PFSK-1 (cell line): ENCODE results near the gene DDX56.

Experiments
- FOXP2 ChIP-seq: optimal IDR thresholded peaks from 2 replicates; pipeline ENCODE3; 2011; ENCODE audit warnings: borderline replicate concordance, control low read depth, inconsistent platforms; ENCODE audit not compliant: insufficient read depth; ENCODE audit errors: extremely low read length, extremely low read depth
- POLR2AphosphoS5 ChIP-seq: IDR thresholded peaks from 2 replicates; pipeline ENCODE4 v1.6.1; 2012; ENCODE audit warnings: low read depth, mild to moderate bottlenecking, control low read depth, low read length, moderate library complexity
- SIN3A ChIP-seq: IDR thresholded peaks from 2 replicates; pipeline ENCODE4 v1.6.1; 2012; ENCODE audit warnings: mild to moderate bottlenecking, low read length, moderate library complexity, borderline replicate concordance; ENCODE audit not compliant: insufficient read depth
- TAF1 ChIP-seq: IDR thresholded peaks from 2 replicates; pipeline ENCODE4 v1.6.1; 2012; ENCODE audit warnings: low read length, control low read depth, borderline replicate concordance; ENCODE audit not compliant: insufficient read depth
- TF ChIP-seq, protein P1 (sequence below), 2 experiments: IDR thresholded peaks; 2 replicates each; pipeline versions ENCODE4 v1.6.1 to v1.8.0; 2011 to 2012; ENCODE audit warnings: low read depth in 2 of 2, low read length in 2 of 2, control low read depth in 1 of 2, inconsistent platforms in 1 of 2, mild to moderate bottlenecking in 1 of 2, moderate library complexity in 1 of 2; ENCODE audit not compliant: insufficient read depth in 1 of 2

DDX56 gene

DNA sequence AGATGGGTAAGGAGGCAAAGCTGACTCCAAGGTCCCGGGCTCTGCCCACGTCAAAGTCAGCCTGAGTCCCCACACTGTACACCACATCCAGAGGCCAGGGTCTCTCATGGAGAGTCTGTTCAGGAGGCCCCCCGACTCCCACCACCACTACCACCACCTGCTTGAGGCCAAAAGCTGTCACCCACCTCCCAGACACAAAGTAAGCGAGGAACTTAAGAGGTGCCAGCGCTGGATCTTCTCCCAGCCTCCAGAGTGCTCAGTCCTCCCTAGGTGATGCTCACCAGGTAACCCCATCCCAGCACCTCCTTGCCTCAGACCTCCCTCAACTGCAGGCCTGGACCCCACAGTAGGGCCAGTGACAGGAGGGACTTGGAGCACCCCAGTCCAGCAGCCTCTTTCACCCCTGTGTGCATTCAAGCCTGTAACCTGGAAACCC lies 33.1 kb downstream of the DDX56 start:
- TF ChIP-seq POLR2AphosphoS5 (no peak), TAF1 (no peak), FOXP2 (no peak), SIN3A (no peak)
- TF ChIP-seq, protein P1, sequence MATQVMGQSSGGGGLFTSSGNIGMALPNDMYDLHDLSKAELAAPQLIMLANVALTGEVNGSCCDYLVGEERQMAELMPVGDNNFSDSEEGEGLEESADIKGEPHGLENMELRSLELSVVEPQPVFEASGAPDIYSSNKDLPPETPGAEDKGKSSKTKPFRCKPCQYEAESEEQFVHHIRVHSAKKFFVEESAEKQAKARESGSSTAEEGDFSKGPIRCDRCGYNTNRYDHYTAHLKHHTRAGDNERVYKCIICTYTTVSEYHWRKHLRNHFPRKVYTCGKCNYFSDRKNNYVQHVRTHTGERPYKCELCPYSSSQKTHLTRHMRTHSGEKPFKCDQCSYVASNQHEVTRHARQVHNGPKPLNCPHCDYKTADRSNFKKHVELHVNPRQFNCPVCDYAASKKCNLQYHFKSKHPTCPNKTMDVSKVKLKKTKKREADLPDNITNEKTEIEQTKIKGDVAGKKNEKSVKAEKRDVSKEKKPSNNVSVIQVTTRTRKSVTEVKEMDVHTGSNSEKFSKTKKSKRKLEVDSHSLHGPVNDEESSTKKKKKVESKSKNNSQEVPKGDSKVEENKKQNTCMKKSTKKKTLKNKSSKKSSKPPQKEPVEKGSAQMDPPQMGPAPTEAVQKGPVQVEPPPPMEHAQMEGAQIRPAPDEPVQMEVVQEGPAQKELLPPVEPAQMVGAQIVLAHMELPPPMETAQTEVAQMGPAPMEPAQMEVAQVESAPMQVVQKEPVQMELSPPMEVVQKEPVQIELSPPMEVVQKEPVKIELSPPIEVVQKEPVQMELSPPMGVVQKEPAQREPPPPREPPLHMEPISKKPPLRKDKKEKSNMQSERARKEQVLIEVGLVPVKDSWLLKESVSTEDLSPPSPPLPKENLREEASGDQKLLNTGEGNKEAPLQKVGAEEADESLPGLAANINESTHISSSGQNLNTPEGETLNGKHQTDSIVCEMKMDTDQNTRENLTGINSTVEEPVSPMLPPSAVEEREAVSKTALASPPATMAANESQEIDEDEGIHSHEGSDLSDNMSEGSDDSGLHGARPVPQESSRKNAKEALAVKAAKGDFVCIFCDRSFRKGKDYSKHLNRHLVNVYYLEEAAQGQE (IDR thresholded peaks at IDR 0.05; ENCODE audit: insufficient read depth in 1 of 2, low read depth in 2 of 2, low read length in 2 of 2) = no peak

DNA sequence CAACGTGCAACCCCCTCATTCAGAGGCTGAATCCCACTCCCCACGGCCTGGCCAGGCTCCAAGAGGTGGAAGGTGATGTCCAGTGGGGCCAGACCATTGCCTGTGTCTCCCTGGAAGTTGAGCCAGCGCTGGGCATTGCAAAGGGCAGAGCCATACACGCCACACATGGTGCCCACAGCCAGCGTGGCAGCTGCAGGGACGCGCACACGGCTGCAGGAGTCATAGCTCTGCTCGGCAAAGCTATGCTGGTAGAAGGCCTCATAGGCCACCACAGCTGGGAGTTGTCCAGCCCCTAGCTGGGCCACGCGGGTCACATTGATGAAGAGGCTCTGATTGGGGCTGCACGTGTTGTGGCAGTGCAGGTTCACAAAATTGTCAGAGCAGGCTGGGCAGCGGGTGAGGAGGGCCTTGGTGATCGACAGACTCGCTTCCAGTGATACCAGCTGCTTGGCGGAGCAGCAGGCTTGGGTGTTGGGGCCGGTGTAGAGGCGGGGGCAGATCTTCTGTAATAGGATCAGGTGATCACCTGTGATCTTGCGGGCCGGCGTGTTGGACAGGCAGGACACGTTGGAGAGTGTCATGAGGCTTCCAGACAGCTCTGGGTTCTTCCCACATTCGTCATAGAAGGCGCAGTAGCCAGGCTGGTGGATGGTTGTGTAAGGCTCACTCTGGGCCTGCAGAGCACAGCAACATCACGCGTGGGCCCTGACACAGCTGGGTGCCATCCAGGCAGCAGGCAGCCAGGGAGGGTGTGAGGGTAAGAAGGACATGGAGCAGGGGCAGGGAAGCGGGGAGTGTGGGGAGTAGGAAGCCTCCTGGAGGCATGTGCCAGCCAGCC lies 33.8 kb downstream of the DDX56 start:
- TF ChIP-seq FOXP2 (no peak), POLR2AphosphoS5 (no peak)
- TF ChIP-seq, protein P1 (IDR thresholded peaks at IDR 0.05; ENCODE audit: insufficient read depth in 1 of 2, low read depth in 2 of 2, low read length in 2 of 2) = no peak

DNA sequence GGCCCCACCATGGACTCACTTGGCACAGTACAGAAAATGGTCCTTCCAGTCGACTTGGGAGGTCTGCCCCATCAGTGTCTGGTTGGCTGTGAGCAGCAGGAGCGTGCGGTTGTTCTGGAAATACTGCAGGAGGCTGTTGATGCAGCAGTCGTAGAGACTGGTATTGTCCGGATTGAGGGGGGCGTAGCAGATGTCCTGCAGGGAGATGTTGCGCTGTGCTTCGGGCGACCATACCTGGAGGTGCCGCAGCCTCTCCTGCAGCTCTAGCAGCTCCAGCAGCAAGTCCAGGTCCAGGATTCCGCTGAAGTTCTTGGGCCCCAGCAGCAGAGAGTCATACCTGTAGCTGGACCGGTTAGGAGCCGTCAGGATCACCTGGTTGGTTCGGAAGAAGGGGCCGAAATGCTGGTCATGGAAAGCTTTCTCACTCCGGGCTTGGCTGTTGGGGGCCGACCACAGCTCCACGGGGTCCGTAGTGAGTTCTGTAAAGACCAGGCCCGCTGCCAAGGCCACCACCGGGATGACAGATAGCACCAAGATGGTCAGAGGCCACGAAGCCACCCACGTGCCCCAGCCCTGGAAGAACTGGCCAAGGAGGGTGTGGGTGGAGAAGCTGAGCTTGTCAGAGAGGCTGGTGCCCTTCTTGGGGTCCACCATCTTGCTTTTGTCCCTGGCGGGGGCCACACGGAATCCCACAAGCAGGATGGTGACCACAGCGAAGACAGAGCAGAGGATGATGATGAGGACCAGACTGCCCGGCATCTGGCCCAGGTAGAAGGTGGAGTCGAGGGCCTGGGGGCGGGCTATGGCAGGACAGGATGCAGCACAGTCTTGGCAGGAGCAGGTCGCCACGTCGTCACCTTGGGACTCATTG lies 34.7 kb downstream of the DDX56 start:
- TF ChIP-seq SIN3A (no peak), POLR2AphosphoS5 (no peak), TAF1 (no peak), FOXP2 (no peak)
- TF ChIP-seq, protein P1 (IDR thresholded peaks at IDR 0.05; ENCODE audit: insufficient read depth in 1 of 2, low read depth in 2 of 2, low read length in 2 of 2) = no peak

DNA sequence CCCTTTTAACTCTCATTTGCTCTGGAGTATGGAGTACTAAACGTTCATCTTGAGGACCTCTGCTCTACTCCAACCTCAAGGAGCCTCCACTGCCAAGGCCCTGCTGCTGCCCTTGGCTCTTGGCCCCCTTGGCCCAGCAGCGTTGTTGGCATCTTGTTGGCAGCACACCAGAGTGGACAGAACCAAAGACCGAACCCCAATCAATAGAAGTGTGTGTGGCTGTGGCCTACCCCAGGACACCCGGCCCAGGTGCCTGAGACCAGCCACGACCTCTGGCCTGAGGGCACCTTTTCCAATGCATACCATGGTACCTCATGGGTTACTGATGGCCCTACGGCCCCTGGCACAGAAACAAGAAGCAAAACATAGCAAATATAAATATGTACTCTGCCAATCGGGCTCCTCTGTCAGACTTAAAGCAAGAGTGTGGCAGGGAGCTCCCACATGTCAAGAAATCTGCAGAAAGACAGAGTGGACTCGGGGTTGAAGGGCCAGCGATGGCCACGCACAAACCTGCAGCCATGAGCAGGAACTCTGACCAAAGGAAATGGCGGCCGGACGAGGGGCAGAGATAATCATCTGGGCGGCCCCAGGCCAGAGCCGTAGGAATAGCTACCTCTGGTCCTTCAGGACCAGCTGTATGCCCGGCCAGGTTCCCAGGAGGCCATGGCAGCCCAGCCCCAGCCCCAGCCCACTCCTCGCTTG lies 35.5 kb downstream of the DDX56 start:
- TF ChIP-seq SIN3A = no peak

DNA sequence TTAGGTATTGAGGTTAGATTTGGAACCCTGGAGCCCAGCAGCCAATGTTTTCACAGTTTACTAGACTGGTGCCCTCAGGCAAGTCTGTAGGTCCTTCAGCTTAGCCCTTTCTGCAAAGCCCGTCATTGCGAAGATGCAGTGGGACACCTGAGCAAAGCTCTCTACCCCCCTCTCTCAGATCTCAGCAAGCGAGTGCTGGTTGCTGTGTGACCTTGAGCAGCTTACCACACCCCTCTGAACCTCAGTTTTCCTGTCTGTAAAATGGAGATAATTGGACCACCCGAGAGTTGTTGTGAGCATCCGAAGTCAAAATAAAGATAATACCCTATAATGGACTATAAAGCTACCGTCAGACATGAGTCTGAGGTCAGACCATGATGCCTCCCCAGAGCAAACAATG lies 36.3 kb downstream of the DDX56 start:
- TF ChIP-seq POLR2AphosphoS5 (no peak), TAF1 (no peak), FOXP2 (no peak), SIN3A (no peak)
- TF ChIP-seq, protein P1 (IDR thresholded peaks at IDR 0.05; ENCODE audit: insufficient read depth in 1 of 2, low read depth in 2 of 2, low read length in 2 of 2) = no peak
